GM12872 (cell line): ENCODE measurements around the gene PRRX1.

Experiments
- TF ChIP-seq, protein P1 (sequence below): IDR thresholded peaks from 3 replicates; pipeline ENCODE4 v1.5.1; 2011; ENCODE audit warnings: low read depth, mild to moderate bottlenecking, low read length, moderate library complexity; ENCODE audit not compliant: insufficient read depth

PRRX1 gene

DNA sequence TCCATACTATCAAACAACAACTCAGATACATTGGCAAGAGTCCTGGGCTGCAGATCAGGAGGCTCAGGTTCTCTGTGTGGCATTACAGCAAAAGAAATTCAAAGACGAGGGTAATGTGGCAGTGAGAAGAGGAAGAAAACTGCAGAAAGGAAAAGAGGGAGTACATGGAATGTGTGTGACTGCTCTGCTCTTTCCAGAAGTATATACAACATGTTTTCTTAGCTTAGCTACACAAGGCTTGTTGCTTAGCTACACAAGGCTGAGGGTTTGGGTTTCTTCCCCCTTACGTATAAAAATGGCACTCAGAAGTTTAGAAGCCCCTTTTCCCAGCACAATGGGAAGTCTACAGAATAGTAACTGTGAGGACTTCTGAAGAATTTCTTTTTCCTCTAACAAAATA, 86.0 kb downstream of the PRRX1 start:
- TF ChIP-seq, protein P1, sequence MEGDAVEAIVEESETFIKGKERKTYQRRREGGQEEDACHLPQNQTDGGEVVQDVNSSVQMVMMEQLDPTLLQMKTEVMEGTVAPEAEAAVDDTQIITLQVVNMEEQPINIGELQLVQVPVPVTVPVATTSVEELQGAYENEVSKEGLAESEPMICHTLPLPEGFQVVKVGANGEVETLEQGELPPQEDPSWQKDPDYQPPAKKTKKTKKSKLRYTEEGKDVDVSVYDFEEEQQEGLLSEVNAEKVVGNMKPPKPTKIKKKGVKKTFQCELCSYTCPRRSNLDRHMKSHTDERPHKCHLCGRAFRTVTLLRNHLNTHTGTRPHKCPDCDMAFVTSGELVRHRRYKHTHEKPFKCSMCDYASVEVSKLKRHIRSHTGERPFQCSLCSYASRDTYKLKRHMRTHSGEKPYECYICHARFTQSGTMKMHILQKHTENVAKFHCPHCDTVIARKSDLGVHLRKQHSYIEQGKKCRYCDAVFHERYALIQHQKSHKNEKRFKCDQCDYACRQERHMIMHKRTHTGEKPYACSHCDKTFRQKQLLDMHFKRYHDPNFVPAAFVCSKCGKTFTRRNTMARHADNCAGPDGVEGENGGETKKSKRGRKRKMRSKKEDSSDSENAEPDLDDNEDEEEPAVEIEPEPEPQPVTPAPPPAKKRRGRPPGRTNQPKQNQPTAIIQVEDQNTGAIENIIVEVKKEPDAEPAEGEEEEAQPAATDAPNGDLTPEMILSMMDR: no peak

DNA sequence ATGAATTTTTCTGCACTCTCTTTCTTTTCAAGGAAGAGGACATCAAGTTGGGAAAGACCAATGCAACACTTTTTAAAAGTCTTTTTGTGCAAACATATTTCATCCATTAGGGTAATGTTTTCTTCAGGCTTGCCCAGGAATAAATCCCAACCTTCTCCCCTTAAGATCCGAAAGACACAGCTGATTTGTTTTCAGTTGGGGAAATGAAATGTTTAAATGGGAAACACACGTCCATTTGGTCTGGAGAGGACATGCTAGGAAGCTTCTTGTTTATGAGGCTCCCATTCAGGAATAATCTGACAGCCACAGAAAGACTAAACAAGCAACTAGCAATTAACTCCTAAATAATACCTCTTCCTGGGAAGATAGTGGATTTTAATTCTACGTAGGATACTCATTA, 91.9 kb downstream of the PRRX1 start:
- TF ChIP-seq, protein P1: no peak

DNA sequence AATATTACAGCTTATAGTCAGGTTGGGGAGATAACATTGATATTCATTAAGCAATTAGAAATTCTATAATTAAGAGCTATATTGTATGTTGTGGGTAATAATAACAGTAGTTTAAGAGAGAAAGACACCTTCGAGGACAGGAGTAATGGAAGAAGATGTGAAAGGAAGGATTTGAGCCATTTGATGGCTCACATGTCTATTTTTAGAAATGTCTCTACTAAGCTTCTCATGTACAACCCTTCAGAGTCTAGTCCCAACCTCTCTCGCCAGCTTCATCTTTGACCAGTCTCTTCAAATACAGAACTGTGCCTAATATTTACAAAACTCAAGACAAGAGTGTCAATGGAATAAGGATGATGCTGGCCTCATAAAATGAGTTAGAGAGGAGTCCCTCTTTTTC, 95.1 kb downstream of the PRRX1 start:
- TF ChIP-seq, protein P1: no peak

DNA sequence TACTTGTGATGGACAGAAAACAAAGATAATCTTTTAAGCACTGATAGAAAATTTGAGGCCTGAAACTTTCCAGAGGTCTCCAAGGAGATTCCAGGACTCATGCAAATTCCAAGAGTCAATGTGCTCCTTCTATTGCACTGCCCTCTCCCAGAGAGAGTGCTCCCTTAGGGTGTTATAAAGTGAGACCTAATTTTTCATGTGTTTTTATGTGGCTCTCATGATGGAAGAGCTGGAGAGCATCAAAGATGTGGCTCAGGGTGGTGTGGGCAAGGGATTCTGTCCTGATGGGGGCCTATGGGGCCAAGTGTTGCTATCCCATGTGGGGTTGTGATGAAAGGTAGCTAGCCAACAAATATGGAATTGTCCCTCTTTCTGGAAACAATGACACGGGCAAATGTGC, 101.3 kb downstream of the PRRX1 start:
- TF ChIP-seq, protein P1: no peak

DNA sequence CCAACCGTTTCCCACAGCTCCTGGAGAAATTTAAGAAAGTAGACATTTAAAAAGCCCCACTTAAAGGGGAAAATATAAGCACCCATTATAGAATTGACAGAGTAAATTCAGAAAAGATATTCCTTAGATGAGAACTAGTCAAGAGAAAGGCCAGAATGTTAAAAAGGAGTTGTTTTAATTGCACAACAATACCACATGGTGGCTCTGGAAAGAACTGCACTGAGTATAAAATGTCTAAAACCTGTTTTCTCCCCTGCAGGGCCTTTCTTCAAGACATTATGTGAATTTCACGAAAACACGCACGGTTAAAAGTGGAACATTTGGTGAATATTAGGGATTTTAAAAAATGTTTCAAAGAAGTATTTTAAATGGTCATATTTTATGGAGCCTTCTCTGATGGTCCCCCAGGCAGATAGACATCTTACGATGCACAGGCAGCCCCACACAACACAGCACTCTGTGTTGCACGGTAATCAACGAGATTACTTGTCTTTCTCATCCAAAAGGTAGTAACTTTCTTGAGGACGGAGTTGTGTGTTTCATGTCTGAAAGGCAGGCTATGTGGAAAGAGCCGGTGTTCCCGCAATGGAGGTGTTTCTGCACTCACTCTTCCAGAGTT, 101.9 kb downstream of the PRRX1 start:
- TF ChIP-seq, protein P1: no peak

DNA sequence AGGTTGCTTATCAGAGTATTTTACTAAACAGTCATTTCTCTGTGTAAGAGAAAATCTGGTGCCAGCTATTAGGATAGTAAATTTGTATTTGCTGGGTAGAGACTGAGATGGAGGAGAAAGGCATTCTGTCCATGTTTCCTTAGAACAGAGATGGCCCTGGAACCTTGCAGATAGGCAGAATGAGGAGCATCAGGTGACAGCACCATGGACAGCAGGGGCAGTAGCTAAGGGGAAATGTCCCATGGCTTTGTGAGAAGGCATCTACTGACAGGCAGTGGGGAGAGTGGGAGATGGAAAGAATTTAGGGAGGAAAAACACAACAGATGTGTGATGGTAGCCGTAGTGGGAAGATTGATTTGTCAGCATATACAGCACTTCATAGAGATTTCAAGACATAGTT, 105.0 kb downstream of the PRRX1 start:
- TF ChIP-seq, protein P1: no peak

DNA sequence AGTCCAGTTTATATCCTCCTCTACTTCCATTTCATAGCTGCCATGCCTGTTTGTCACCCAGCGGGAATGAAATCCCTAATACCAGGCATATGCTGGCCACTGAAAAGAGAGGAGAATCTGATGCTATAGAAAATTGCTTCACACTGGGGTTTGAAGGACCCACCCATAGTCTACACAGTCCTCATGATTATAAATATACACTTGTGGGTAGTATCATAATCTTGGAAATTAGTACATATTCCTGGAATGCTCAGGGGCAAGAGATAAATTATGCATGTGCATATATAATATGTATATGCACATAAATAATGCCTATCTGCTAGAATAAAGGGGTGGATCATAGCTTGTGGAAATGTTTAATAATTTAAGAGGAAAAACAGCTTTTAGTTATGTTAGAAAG, 105.8 kb downstream of the PRRX1 start:
- TF ChIP-seq, protein P1: no peak

DNA sequence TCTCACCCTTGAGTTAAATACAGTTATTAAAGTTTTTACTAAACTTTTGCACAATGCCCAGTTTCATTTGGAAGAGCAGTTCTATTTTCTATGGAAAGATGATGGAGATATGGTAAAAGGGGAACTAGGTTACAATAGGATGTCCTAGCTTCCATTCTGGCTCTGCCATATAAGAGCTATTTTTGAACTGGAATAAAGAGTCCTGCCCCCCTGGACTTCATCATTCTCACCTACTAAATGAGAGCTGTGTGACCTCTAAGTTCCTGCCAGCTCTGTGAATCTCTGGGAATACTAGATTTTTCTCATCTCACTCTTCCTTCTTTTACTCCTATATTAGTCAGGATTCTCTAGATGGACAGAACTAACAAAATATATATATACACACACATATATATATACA, 106.3 kb downstream of the PRRX1 start:
- TF ChIP-seq, protein P1: no peak
